ENCODE measurements around the gene RNF44. TPM values are rescaled to one million over a fixed set of nuclear protein-coding genes. Genes with fewer than 3 reads are reported as not detected.

RNF44 gene
- total and polyA plus RNA-seq, 2 of the 13 experiments (the other 11 are each of a cell fraction or from before 2014, with no cell fraction given), result 9.2 to 16.8 TPM

GRCh38 chr5:176575066-176575465 lies 37.9 kb upstream of the RNF44 start:
- 91% methylated on average over 6 of the region's 14 CpGs for WGBS (ENCODE audit: low lambda C conversion rate)
- ChIA-PET CTCF (ENCODE audit: low intra/inter-chr PET ratio, low total read pairs) (no interaction called here), POLR2A (no interaction called here)
- DNase-seq (ENCODE audit: low spot score) (no peak), FAIRE-seq (no peak), ATAC-seq (no peak)
- H3K4me3 ChIP-seq (replicated peaks in 1 of 3; ENCODE audit: insufficient read depth in 1 of 3, low read depth in 2 of 3, low read length in 3 of 3), result no peak overlapping the region
- no peak overlapping the region for H3K27ac ChIP-seq (ENCODE audit: extremely low read length, insufficient read depth, low read length)
- H3K4me1 ChIP-seq (ENCODE audit: insufficient read depth, low read length), result no peaks in the 10 kb centered on the region
- in situ Hi-C loops (cut with HindIII; ENCODE audit: extremely low pct_ligation_motif_present, low pct_unique_long_range_greater_than_20kb), result loop anchor here (25.0 kb wide), 1 partner anchor 838 kb away; no protein-coding TSS in a partner anchor
- TF ChIP-seq PTBP1 (IDR thresholded peaks at IDR 0.05; ENCODE audit: low read depth, low read length, poor library complexity, severe bottlenecking), result no peak
- TF ChIP-seq ZNF800 (CRISPR knock-in tag; IDR thresholded peaks at IDR 0.05), result no peak
- no peak for TF ChIP-seq DNMT3B (CRISPR knock-in tag; conservative IDR thresholded peaks at IDR 0.05)
- TF ChIP-seq ZNF142 (CRISPR knock-in tag; IDR thresholded peaks at IDR 0.05), result no peak
- TF ChIP-seq ZNF20 (CRISPR knock-in tag; IDR thresholded peaks at IDR 0.05), result no peak
- TF ChIP-seq NFIC (IDR thresholded peaks at IDR 0.05; ENCODE audit: low read length), result no peak
- no peak for TF ChIP-seq GABPA (IDR thresholded peaks at IDR 0.05; ENCODE audit: low read depth, low read length)
- TF ChIP-seq GABPA (CRISPR knock-in tag; IDR thresholded peaks at IDR 0.05; ENCODE audit: low read depth), result no peak
- no peak for TF ChIP-seq IKZF4 (CRISPR knock-in tag; IDR thresholded peaks at IDR 0.05; ENCODE audit: borderline replicate concordance, low read depth, not compliant biosample characterization)
- TF ChIP-seq EEA1 (CRISPR knock-in tag; IDR thresholded peaks at IDR 0.05; ENCODE audit: borderline replicate concordance), result no peak
- TF ChIP-seq ZNF550 (CRISPR knock-in tag; IDR thresholded peaks at IDR 0.05; ENCODE audit: borderline replicate concordance), result no peak
- TF ChIP-seq SIN3B (IDR thresholded peaks at IDR 0.05; ENCODE audit: low read length), result no peak
- no peak for TF ChIP-seq AKNA (CRISPR knock-in tag; IDR thresholded peaks at IDR 0.05; ENCODE audit: borderline replicate concordance)
- no TSS peak for BruUV-seq (replicated peaks)
- peaks cover 3 to 10% of the 10 kb centered on the region in 2 experiments; a peak in 4 of 5 replicates for H3K36me3 ChIP-seq (replicated peaks in 1 of 2; ENCODE audit: control insufficient read depth in 1 of 2, insufficient read depth in 2 of 2, low read length in 2 of 2)
- no peak overlapping the region for H3K4me2 ChIP-seq (ENCODE audit: low read depth, low read length)
- intact Hi-C loops (cut with micrococcal nuclease; ENCODE audit: unreplicated experiment), result no loop called here
- H3K27me3 ChIP-seq (ENCODE audit: control insufficient read depth in 1 of 2, insufficient read depth in 2 of 2, low read length in 2 of 2), result no peaks in the 10 kb centered on the region
- no peaks in the 10 kb centered on the region for H3K9me3 ChIP-seq (ENCODE audit: low read length)
- H4K20me1 ChIP-seq (ENCODE audit: insufficient read depth, low read length), result no peaks in the 10 kb centered on the region
- H3K9ac ChIP-seq (ENCODE audit: insufficient read depth, low read depth, low read length), result no peak overlapping the region
- H3K79me2 ChIP-seq (ENCODE audit: insufficient read depth, low read length), result no peaks in the 10 kb centered on the region
- no peak overlapping the region for H2AFZ ChIP-seq (ENCODE audit: low read length)

Measured in HepG2 (cell line).